Measurements from ENCODE around the gene CMTM8.

CMTM8 gene

DNA sequence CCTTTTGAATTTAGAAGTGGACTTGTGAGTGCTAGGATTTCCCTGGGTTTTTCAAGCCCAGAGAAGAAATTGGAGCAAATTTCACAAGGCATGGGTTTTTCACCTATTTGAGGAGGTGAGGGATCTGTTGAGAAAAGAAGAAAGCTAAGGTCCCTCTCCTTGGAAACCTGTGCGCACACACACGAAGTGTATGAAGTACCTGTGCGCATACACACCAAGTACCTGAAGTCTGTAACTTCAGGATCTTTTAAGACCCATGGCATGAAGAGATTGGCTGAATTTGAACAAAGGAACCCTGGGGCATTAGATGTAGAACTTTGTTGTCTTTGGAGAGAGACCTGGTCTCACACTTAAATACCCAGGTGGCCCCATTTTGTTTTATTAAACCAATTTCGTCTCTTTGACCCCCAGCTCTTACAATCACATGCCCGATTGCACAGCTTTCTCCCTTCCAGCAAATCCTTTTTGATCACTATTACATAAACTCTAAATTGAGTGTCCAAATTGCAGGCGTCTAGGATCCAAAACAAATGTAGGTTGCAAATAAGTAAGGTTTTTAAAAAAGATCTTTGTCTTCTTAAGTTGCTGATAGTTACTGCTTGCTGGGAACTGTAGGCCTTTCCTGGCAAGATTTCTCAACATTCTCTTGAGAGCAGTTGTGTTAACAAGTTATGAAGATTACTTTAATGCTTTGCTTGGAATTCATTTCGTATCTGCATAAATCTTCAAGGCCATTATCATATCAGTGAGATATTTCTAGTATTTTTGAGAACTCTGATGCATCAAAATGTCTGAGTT lies 64.3 kb downstream of the CMTM8 start:
- H3K27ac ChIP-seq (ENCODE audit: low read length), result no peak overlapping the region
- no peaks in the 10 kb centered on the region for H3K27me3 ChIP-seq (ENCODE audit: insufficient read depth, low read length)
- no peak overlapping the region for H3K4me3 ChIP-seq (ENCODE audit: low read length)
- no peaks in the 10 kb centered on the region for H3K36me3 ChIP-seq (ENCODE audit: insufficient read depth, low read depth, low read length)
- no peaks in the 10 kb centered on the region for H3K9me3 ChIP-seq (ENCODE audit: insufficient read depth, low read depth, low read length)
- H3K9ac ChIP-seq (ENCODE audit: low read depth, low read length), result no peak overlapping the region
- peaks cover 27% of the 10 kb centered on the region for H3K4me1 ChIP-seq (ENCODE audit: insufficient read depth, low read length)

DNA sequence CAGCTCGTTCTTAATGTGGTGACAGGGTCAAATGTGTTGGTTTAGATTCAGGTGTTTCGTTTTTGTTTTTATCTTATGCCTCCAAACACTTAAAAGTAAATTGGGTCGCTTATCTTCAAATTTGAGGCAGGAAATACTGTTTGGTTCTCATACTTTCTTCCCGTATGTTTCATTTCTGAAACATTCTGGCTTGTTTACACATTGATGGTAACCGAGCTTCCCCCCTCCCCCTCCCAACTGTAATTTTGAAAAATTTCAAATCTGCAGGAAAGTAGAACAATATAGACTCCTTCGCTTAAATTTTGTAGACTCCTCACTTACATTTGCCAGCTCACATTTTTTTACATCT lies 64.9 kb downstream of the CMTM8 start:
- Histone ChIP-seq H3K4me1 (ENCODE audit: insufficient read depth, low read length) (peaks cover 27% of the 10 kb centered on the region), H3K36me3 (ENCODE audit: insufficient read depth, low read depth, low read length) (no peaks in the 10 kb centered on the region), H3K4me3 (ENCODE audit: low read length) (no peak overlapping the region), H3K9ac (ENCODE audit: low read depth, low read length) (no peak overlapping the region), H3K27ac (ENCODE audit: low read length) (no peak overlapping the region), H3K27me3 (ENCODE audit: insufficient read depth, low read length) (no peaks in the 10 kb centered on the region), H3K9me3 (ENCODE audit: insufficient read depth, low read depth, low read length) (no peaks in the 10 kb centered on the region)

DNA sequence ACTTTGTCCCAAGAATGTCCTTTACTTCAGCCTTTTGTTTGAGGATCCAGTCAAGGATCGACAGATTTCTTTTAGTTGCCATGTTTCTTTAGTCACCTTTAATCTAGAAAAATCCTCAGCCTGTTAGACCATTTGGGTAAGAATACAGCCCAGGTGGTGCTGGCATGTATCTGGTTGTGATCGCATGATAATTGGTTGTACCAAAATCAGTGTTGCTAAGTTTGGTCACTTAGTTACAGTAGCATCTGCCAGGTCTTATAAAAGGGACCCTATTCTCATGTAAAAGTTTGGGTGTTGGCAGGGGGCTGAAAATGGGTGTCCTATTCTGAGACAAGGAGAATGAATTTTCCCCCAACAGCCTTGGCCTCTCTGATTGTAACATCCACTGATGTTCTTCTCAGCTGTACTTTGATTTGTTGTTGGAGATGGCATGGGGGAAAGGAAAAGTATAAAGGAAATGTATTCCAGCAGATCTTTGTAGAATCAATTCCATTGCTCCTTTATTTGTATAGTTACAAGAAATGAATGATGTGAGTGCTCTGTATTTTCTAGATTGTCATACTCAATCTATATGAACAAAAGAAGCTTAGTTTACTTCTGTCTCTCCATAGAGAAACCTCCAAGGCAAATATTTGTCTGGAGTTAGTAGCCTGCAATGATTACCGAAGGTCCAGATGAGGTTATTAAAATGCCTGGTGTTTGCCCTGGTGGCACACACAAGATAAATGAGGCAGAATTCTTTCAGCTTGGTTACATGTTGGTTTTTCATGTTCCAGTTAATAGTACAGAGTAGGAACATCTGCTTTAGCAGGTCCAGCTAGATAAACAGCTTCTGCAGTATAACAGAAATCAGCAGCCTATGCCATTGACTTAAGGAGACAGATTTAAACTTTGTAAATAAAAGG lies 65.7 kb downstream of the CMTM8 start:
- H3K4me3 ChIP-seq (ENCODE audit: low read length), result peak overlapping the region; percentile 31; the same call in 1 of the 2 replicates
- H3K27me3 ChIP-seq (ENCODE audit: insufficient read depth, low read length), result no peaks in the 10 kb centered on the region
- peaks cover 27% of the 10 kb centered on the region for H3K4me1 ChIP-seq (ENCODE audit: insufficient read depth, low read length)
- H3K36me3 ChIP-seq (ENCODE audit: insufficient read depth, low read depth, low read length), result no peaks in the 10 kb centered on the region
- no peak overlapping the region for H3K27ac ChIP-seq (ENCODE audit: low read length)
- no peak overlapping the region for H3K9ac ChIP-seq (ENCODE audit: low read depth, low read length)
- H3K9me3 ChIP-seq (ENCODE audit: insufficient read depth, low read depth, low read length), result no peaks in the 10 kb centered on the region

DNA sequence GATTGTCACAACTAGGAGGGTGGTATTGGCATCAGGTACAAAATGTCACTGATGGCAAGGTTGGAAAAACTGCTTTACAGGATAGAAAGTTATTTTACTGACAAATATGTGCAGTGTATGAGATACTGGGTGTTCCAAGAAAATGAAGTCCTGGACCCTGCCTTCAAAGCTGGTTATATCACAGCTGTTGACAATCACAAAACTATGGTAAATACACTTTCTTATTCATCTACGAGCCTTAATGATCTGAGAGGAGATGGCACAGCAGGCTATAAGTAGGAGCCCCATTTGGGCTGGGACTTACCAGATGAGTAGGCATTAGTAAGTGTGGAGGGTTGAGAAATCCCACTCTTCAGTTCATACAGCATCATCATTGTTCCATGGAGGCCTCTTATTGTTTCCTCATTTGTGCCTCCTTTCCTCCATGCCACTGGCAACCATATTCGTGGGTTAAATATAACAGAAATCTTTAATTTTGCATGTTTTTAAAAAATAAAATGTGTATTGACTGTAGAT lies 66.9 kb downstream of the CMTM8 start:
- Histone ChIP-seq H3K27ac (ENCODE audit: low read length) (no peak overlapping the region), H3K4me3 (ENCODE audit: low read length) (no peak overlapping the region), H3K36me3 (ENCODE audit: insufficient read depth, low read depth, low read length) (no peaks in the 10 kb centered on the region), H3K27me3 (ENCODE audit: insufficient read depth, low read length) (no peaks in the 10 kb centered on the region), H3K9ac (ENCODE audit: low read depth, low read length) (no peak overlapping the region), H3K9me3 (ENCODE audit: insufficient read depth, low read depth, low read length) (no peaks in the 10 kb centered on the region), H3K4me1 (ENCODE audit: insufficient read depth, low read length) (peaks cover 27% of the 10 kb centered on the region)

DNA sequence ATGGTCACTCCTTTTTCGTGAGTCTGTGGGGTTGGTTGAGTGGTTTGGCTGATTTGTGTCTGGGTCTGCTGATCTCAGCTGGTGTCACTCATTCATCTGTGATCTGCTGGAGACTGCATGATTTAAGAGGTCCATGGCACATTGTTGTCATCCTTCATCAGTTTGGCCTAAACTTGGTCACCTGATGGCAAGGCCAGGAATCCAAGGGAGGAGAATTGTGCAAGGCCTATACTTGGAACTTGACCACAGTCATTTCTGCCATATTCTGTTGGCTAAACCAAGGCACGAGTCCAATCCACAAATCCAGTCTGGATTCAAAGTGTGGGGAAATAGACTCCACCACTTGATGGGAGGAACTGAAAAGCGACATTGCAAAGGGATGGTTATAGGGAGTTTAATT lies 67.6 kb downstream of the CMTM8 start:
- Histone ChIP-seq H3K27me3 (ENCODE audit: insufficient read depth, low read length) (no peaks in the 10 kb centered on the region), H3K36me3 (ENCODE audit: insufficient read depth, low read depth, low read length) (no peaks in the 10 kb centered on the region), H3K27ac (ENCODE audit: low read length) (no peak overlapping the region), H3K9me3 (ENCODE audit: insufficient read depth, low read depth, low read length) (no peaks in the 10 kb centered on the region), H3K9ac (ENCODE audit: low read depth, low read length) (no peak overlapping the region), H3K4me3 (ENCODE audit: low read length) (no peak overlapping the region), H3K4me1 (ENCODE audit: insufficient read depth, low read length) (peaks cover 27% of the 10 kb centered on the region)

DNA sequence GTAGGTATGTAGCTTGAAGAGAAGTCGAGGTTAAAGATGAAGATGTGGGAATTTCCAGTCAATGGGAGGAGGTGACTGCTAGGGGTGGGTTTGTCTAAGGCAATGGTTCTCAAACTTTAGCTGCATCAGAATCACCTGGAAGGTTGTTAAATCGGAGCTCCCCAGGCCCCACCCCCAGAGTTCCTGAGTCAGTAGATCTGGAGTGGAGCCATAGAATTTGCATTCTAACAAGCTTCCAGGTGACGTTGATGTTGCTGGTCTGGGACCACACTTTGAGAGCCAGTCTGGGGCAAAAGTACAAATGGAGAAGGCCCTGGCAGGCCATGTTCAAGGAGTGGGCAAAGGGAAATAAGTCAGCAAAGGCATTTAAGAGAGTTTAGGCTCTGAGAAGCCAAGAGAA lies 69.1 kb downstream of the CMTM8 start:
- peaks cover 26% of the 10 kb centered on the region for H3K4me1 ChIP-seq (ENCODE audit: insufficient read depth, low read length)
- H3K36me3 ChIP-seq (ENCODE audit: insufficient read depth, low read depth, low read length), result no peaks in the 10 kb centered on the region
- no peak overlapping the region for H3K9ac ChIP-seq (ENCODE audit: low read depth, low read length)

DNA sequence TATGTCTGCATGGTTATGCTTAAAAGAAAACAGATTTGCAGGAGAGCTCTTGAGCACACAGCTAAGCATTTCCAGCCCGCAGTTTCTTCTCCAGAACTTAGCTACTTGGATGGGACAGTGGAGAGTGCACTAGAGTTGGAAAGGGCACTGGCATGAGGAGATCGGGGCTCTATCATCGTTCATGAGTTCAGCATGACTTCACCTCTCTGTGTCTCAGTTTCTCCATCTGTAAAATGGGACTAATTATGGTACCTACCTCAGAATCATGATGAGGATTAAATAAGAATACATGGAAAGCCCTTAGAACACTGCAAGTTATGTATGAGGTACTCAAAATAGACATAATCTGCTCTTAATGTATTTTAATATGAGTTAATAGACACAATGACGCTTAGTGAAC lies 69.9 kb downstream of the CMTM8 start:
- Histone ChIP-seq H3K4me3 (ENCODE audit: low read length) (no peak overlapping the region), H3K9me3 (ENCODE audit: insufficient read depth, low read depth, low read length) (no peaks in the 10 kb centered on the region), H3K36me3 (ENCODE audit: insufficient read depth, low read depth, low read length) (no peaks in the 10 kb centered on the region), H3K27ac (ENCODE audit: low read length) (no peak overlapping the region), H3K4me1 (ENCODE audit: insufficient read depth, low read length) (peaks cover 20% of the 10 kb centered on the region), H3K27me3 (ENCODE audit: insufficient read depth, low read length) (no peaks in the 10 kb centered on the region), H3K9ac (ENCODE audit: low read depth, low read length) (no peak overlapping the region)

More for the DNA sequence above, 69.1 kb downstream of the CMTM8 start:
- no peak overlapping the region for H3K27ac ChIP-seq (ENCODE audit: low read length)
- H3K27me3 ChIP-seq (ENCODE audit: insufficient read depth, low read length), result no peaks in the 10 kb centered on the region
- no peak overlapping the region for H3K4me3 ChIP-seq (ENCODE audit: low read length)
- H3K9me3 ChIP-seq (ENCODE audit: insufficient read depth, low read depth, low read length), result no peaks in the 10 kb centered on the region

DNA sequence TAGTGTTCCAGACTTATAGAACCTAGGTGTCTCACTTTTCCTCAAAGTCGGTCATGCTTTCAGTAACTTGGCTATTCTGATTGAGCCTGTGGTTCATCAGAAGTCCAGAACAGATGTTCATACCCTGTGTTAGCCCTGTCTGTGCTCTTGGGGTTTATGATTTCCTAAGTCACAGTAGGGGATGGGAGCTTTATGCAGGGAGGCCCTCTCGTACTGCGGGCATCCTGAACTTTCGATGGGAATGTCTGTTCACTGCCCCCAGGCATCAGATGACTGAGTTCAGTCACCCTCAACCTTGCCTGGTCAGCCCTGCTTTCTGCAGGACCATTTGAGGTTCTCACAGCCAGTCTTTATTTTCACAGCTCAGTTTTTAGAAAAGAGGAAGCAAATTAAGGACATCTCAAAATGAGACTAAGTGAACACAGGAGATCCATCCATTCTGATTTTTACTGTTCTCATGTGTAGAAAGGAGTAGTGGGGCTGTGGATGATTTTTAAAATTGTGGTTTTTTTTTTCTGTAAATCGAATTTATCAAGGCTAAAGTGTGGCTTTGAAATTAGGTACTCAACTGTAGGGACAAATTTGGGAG lies 71.3 kb downstream of the CMTM8 start:
- peaks cover 13% of the 10 kb centered on the region for H3K4me1 ChIP-seq (ENCODE audit: insufficient read depth, low read length)
- H3K27me3 ChIP-seq (ENCODE audit: insufficient read depth, low read length), result no peaks in the 10 kb centered on the region
- no peaks in the 10 kb centered on the region for H3K36me3 ChIP-seq (ENCODE audit: insufficient read depth, low read depth, low read length)

DNA sequence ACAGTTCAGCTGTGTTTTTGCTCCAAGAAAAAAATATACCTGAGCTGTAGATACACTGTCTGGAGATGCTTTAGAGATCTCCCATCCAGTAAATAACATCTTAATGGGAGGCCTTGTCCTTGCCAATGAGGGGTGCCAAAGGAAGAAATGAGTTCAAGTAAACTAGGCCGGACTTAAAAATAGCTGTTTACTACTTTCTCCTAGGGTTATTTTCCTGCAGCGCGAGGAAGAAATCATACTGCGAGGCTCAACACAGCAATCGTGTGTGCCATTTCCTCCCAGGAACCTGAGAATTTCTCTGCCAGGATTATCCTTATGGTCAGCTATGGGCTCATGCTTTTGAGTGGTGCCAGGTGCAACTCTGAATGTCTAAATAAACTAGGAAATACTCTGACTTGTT lies 71.9 kb downstream of the CMTM8 start:
- Histone ChIP-seq H3K9me3 (ENCODE audit: insufficient read depth, low read depth, low read length) (no peaks in the 10 kb centered on the region), H3K4me1 (ENCODE audit: insufficient read depth, low read length) (peaks cover 11% of the 10 kb centered on the region), H3K9ac (ENCODE audit: low read depth, low read length) (no peak overlapping the region), H3K27ac (ENCODE audit: low read length) (no peak overlapping the region), H3K27me3 (ENCODE audit: insufficient read depth, low read length) (no peaks in the 10 kb centered on the region), H3K4me3 (ENCODE audit: low read length) (no peak overlapping the region), H3K36me3 (ENCODE audit: insufficient read depth, low read depth, low read length) (no peaks in the 10 kb centered on the region)

More for the DNA sequence above, 71.3 kb downstream of the CMTM8 start:
- H3K9me3 ChIP-seq (ENCODE audit: insufficient read depth, low read depth, low read length), result no peaks in the 10 kb centered on the region
- H3K9ac ChIP-seq (ENCODE audit: low read depth, low read length), result no peak overlapping the region
- no peak overlapping the region for H3K4me3 ChIP-seq (ENCODE audit: low read length)
- H3K27ac ChIP-seq (ENCODE audit: low read length), result no peak overlapping the region

DNA sequence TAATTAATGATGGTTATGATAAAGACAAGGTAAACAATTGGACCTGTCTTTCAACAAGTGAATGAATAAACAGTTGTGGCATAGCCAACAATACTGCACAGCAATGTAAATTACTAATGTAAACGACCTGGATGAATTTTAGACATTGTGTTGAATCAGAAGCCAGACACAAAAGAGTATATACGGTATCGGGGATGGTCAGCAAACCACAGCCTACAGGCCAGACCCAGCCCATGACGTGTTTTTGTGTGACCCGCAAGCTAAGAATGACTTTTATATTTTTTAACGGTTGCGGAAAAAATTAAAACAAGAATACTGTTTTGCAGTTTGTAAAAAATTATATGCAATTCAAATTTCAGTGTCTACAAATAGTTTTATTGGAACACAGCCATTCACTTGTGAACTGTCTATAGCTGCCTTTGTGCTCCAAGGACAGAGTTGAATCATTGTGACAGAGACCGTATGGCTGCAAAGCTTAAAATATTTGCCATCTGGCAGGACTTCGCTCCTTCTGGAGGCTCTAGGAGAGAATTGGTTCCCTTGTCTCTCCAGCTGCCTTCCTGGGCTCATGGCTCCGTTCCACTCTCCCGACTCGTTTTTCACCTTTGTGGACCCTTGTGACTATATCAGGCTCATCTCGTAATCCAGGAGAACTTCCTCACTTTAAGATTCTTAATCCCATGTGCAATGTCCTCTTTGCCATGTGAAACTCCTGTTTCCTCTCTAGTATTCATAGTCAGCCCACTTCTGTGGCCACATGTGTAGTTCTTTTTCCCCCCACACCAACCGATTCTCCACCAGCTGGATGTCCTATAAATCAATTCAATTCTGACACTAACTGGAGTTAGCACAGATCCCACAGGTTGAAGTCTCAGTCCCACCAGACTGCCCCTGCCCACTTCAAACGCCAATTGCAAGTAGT lies 72.7 kb downstream of the CMTM8 start:
- Histone ChIP-seq H3K4me3 (ENCODE audit: low read length) (no peak overlapping the region), H3K9me3 (ENCODE audit: insufficient read depth, low read depth, low read length) (no peaks in the 10 kb centered on the region), H3K27ac (ENCODE audit: low read length) (no peak overlapping the region), H3K9ac (ENCODE audit: low read depth, low read length) (no peak overlapping the region), H3K27me3 (ENCODE audit: insufficient read depth, low read length) (no peaks in the 10 kb centered on the region), H3K4me1 (ENCODE audit: insufficient read depth, low read length) (peaks cover 8% of the 10 kb centered on the region), H3K36me3 (ENCODE audit: insufficient read depth, low read depth, low read length) (no peaks in the 10 kb centered on the region)

DNA sequence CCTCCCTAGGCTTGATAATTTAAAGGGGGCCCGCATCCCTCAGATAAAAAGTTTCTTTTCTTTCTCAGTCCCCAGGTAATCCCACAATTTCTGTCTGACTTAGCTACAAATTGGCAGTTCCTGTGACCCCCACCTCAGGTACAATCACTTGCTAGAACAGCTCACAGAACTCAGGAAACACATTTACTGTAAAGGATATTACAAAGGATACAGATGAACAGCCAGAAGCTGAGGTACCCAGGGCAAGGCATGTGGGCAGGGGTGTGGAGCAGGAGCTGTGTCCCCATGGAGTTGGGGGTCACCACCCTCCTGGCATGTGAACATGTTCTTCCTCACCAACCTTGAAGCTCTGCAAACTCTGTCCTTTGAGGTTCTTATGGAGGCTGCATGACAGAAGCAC lies 73.8 kb downstream of the CMTM8 start:
- Histone ChIP-seq H3K36me3 (ENCODE audit: insufficient read depth, low read depth, low read length) (no peaks in the 10 kb centered on the region), H3K27me3 (ENCODE audit: insufficient read depth, low read length) (no peaks in the 10 kb centered on the region), H3K4me1 (ENCODE audit: insufficient read depth, low read length) (peaks cover 8% of the 10 kb centered on the region), H3K9ac (ENCODE audit: low read depth, low read length) (no peak overlapping the region), H3K27ac (ENCODE audit: low read length) (no peak overlapping the region), H3K4me3 (ENCODE audit: low read length) (no peak overlapping the region), H3K9me3 (ENCODE audit: insufficient read depth, low read depth, low read length) (no peaks in the 10 kb centered on the region)

Measured in iPS-20b (cell line).